OCI-LY3 (cell line): ENCODE data around the gene RABL6.

Source experiments
- EZH2phosphoT487 ChIP-seq: fragments of 200-600 bp; shearing (Covaris generic); IDR thresholded peaks from 2 replicates; pipeline ENCODE4 v1.6.1; 2018; ENCODE audit warnings: antibody characterized with exemption, mixed run types, low read depth
- TF ChIP-seq, protein P1 (sequence below): fragments of 200-600, 300-600 bp; sonication (generic); IDR thresholded peaks from 2 replicates; pipeline ENCODE4 v1.5.1; 2014; ENCODE audit warnings: antibody characterized with exemption, low read length, low read depth

DNA sequence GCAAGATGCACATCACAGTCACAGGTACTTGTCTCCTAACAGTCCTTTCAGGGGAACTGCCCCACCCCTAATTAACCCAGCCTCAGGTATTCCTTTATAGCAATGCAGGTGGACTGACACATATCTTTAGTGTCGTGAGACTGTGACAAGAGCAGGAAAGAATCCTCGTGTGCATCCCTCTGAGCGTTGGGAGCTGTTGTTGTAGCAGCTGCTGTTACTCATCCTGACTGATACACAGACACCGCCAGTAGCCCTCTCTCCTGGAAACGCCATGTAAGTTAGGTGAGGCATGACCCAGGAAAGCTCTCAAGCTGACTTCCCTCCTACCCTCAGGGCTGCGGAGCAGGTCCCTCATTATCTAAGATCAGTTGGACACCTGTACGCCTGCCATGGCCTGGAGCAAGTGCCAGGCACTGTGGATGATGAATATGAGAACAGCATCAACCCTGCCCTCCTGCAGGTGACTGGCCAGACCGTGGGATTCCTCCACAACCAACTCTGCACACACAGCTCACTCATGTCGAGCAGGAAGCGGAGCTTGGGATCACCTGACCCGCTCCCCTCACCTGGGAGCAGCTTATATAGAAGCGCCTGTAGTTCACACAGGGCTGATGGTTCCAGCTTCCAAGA, 33.2 kb upstream of the RABL6 start:
- TF ChIP-seq, protein P1, sequence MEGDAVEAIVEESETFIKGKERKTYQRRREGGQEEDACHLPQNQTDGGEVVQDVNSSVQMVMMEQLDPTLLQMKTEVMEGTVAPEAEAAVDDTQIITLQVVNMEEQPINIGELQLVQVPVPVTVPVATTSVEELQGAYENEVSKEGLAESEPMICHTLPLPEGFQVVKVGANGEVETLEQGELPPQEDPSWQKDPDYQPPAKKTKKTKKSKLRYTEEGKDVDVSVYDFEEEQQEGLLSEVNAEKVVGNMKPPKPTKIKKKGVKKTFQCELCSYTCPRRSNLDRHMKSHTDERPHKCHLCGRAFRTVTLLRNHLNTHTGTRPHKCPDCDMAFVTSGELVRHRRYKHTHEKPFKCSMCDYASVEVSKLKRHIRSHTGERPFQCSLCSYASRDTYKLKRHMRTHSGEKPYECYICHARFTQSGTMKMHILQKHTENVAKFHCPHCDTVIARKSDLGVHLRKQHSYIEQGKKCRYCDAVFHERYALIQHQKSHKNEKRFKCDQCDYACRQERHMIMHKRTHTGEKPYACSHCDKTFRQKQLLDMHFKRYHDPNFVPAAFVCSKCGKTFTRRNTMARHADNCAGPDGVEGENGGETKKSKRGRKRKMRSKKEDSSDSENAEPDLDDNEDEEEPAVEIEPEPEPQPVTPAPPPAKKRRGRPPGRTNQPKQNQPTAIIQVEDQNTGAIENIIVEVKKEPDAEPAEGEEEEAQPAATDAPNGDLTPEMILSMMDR: no peak
- TF ChIP-seq EZH2phosphoT487: no peak
